HG02870 (cell line): ENCODE measurements around the gene MYNN.

Experiments used
- ATAC-seq: cut with Tn5 transposase; IDR thresholded peaks from one replicate; pipeline ENCODE4 v1.9.1; 2021; ENCODE audit warnings: mild to moderate bottlenecking, moderate library complexity; ENCODE audit not compliant: unreplicated experiment

MYNN gene

DNA sequence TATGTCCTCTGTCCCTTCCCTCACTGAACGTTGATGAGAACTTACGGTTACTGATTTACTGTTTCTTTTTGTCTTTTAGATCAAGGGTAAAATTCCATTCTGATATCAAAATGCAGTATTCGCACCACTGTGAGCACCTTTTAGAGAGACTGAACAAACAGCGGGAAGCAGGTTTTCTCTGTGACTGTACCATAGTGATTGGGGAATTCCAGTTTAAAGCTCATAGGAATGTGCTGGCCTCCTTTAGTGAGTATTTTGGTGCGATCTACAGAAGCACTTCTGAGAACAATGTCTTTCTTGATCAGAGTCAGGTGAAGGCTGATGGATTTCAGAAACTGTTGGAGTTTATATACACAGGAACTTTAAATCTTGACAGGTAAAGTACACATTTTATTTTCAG, 990 bp downstream of the MYNN start:
- no peak for ATAC-seq

DNA sequence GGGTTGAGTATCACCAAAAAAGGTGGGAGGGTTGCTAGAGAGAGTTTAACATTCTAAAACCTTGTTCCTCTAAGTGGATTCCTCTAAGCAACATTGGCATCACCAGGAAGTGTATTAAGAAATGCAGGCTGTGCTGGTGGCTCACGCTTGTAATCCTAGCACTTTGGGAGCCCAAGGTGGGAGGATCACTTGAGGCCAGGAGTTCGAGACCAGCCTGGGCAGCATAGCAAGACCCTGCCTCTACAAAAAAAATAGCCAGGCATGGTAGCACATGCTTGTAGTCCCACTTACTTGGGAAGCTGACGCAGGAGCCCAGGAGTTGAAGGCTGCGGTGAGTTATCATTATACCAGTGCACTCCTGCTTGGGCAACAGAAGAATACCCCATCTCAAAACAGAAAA, 4.6 kb downstream of the MYNN start:
- no peak for ATAC-seq

DNA sequence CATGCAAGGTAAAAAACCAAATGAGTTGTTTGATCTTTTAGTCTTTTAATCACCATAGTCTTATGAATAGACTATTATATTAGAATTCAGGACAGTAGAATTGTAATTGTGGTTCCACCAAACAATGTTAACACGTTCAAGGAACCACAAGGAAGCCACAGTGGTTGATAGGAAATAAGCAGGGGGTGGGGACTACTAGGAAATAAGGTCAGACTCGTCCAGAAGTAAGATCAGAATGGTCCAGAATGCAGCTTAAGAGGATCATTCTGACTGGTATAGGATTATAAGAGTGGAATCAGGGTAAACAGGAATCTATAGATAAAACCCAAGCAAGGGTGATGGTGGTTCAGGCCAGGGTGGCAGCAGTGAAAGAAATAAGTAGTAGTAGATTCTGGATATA, 7.5 kb downstream of the MYNN start:
- no peak for ATAC-seq

DNA sequence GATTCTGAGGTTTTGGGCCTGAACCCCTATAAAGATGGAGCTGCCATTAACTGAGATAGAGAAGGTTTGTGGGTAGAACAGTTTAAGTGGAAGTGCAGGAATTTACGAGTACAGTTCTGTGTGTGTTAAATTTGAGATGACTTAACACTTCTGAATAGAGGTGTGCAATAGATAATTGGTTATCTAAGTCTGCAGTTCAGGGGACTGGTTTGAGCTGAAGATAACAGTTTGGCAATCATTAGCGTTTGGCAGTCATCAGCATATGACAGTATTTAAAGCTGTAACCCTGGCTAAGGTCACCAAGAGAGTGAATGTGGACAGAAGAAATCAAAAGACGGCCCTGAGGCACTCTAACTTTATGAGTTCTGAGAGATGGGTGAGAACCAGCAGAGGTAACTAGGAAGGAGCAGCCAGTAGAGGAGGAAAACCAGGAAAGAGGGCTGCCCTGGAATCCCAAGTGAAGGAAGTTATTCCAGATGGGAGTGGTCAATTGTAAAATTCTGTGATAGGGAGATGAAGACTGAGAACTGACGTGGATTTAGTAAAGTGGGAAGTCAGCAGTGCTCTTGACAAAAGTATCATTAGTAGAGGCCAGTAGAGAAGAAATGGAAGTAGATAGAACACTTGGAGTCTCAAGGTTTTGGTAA, 8.1 kb downstream of the MYNN start:
- ATAC-seq = no peak

DNA sequence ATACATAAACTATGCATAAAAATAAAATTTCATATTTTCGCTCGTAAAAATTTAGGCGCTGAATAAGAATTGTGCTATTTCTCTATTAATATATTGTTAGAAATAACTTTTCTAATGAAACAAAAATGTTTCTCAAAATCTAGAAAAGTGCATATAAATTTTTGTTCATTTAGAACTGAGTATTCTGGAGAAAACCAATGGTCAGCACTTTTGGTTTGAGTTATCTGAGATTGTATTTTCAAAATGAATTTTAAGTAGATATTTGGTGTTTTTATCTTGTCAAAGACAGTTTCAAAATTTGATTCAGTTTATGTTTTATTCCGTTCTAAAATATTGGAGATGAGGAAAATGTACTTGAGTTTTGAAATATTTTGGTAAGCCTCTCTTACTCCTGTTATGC, 13.9 kb downstream of the MYNN start:
- no peak for ATAC-seq

DNA sequence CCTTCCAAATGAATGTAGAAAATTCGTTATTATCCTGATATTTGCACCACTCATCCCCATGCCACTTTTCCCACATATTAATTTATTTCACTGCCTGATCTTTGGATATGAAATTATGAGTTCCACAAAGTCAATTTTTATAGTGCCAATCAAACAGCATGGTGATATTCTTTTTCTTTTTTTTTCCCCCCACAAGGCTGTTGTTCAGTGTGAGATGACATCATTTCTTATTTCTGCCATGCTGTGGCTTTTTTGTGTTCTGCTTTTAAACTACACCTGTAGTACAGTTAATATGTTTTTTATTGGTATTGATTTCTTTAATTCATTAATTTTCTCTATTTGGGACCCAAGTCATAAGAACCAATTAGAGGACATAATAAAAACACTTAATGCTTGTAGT, 14.6 kb downstream of the MYNN start:
- no peak for ATAC-seq

- no peak for ATAC-seq
These were observed 17.0 kb downstream of the MYNN start for GRCh38 chr3:169790219-169790618.

- ATAC-seq = no peak
These were observed 17.7 kb downstream of the MYNN start for GRCh38 chr3:169790687-169791429.

DNA sequence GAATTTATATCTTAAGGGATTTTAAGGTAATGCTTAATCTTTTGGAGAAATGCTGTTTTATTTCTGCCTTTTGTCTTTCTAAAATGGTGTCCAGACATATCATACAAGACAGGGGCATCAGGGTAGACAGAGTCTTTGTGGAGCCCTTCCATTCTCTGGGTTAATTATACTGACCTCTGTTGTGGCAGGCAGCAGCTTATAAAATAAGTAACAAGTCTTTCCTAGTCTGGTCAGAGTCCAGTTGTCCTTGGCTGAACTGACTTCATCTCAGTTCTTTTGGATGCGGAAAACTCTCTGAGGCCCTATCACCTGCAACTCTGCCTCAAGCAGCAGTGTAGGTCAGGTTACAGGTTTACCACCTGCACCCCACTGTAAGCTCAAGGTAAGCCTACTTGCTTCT, 19.2 kb downstream of the MYNN start:
- ATAC-seq = no peak

DNA sequence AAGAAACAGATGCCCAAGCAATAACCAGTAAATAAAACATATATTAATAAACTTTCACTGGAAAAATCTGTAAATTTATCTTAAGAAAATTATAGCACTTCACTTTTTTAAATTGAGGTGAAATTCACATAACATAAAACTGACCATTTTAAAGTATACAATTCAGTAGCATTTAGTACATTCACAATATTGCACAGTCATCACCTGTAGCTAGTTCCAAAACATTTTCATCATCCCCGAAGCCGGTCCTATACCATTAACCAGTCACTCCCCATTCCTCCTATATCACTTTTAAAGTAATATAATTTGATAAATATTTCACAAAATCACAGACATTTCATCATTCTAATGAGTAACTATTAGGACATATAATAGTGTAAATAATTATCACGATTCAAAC, 31.5 kb downstream of the MYNN start:
- ATAC-seq = no peak

DNA sequence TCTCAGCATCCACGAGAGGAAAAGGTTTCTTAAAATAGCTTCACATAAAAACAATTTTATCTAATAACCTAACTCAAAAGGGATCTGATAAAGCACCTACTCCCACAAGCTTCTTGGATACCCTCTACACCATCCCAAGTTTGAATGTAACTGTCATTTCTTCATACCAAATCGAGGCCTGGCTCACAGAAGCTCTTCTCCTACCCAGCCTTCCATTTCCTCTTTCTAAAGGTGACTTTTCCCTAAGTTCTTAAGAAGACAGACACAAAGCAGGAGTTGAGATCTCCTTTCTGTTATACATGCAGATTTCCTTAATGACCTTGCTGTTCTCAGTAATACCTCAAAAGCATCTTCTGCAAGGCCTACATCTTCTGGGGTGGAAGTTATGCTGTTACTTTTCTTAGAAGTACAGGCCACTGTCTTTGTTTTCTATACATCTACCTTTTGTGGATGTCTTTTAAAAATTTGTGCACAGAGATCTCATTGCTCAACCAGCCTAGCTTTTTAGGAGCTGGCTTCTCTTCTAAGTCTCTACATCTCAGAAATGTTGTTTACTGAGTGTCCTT, 36.1 kb downstream of the MYNN start:
- no peak for ATAC-seq

DNA sequence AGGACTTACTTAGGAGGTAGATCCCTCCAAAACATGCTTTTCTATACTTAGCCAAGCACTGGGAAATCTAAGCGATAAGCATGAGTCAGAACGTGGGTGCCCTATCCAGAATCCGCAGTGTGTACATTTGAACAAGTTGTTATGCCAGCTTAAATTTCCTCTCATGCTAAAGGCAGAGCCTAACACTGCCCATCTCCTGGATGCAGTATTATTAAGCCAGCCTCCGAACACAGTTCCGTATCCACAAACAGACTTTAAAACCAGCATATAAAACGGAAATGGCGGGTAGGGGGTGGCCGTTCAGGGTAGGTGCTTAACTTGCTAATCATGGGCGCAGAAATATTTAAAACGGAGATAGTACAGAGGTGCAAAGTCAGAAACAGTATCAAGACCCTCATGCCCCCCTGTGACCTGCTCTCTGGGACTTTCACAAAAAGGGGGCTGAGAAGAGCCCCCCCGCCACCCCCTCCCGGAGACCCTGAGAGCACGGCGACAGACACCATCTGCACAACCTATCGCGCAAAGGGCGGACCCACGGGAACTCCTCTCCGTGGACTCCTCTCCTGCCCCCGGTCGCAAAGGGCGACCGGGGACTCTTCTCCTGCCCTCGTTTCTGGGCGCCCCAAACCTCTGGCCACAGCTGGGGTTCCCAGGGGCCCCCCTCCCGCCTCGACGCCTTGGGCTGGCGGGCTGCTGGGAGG, 38.6 kb downstream of the MYNN start:
- ATAC-seq = peak; percentile 1

GRCh38 chr3:169812332-169813235, 39.4 kb downstream of the MYNN start, which contains the start of the genes LRRC34 and LRRIQ4:
Gene LRRC34 (minus strand): TSS chr3:169812904. CDS start chr3:169812548, 356 bp downstream.
Gene LRRIQ4 (plus strand): TSS chr3:169812870. CDS start chr3:169821922, 9,052 bp downstream.
- ATAC-seq = peak; percentile 58

- ATAC-seq = no peak
These were observed 40.1 kb downstream of the MYNN start for GRCh38 chr3:169813278-169813677.

DNA sequence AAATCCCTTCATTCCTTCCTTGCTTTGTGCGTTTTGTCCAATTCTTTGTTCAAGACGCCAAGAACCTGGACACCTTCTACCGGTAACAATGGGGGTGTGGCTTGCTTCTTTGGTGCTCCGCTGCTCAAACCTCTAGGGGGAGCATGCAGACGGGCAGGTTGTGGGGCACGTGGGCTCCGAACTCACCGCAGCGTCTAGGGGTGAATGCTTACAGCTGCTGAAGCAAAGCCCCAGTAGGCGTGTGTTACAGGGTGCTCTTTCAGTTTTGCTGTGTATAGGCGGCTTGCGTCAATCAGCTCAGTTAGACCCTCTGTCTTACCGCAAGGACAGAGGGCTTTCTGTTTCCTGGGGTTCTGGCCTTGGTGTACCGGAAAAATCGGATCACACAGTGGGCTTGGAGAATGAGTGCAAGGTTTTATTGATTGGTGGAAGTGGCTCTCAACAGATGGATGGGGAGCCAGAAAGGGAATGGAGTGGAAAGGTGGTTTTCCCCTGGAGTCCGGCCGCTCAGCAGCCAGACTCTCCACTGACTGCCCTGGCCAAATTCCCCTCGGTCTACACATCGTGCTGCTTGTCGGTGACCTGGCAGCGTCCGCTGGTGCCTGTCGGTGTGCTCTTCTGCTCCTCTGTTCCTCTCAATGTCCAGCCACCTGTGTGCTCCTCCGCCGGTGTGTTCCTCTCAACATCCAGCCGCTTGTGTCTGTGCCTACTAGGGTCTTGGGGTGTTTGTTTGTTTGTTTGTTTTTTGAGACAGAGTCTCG, 40.7 kb downstream of the MYNN start:
- ATAC-seq = peak; percentile 87

GRCh38 chr3:169815590-169816150, 42.5 kb downstream of the MYNN start:
- no peak for ATAC-seq

GRCh38 chr3:169818316-169818715, 45.1 kb downstream of the MYNN start:
- no peak for ATAC-seq

DNA sequence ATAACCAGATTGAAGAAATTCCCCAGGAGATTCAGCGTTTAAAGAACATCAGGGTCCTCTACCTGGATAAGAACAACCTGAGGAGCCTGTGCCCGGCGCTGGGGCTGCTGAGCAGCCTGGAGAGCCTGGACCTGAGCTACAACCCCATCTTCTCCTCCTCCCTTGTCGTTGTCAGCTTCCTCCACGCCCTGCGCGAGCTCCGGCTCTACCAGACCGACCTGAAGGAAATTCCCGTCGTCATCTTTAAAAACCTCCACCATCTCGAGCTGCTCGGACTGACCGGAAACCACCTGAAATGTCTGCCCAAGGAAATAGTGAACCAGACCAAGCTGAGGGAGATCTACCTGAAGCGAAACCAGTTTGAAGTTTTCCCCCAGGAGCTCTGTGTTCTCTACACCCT, 48.9 kb downstream of the MYNN start:
- no peak for ATAC-seq

GRCh38 chr3:169822540-169822939, 49.3 kb downstream of the MYNN start:
- no peak for ATAC-seq
